HCT116 (cell line): ENCODE data around the gene GPR101. TPM values are rescaled to one million over a fixed set of nuclear protein-coding genes. Genes with fewer than 3 reads are reported as not detected.

Experiments
- ATAC-seq: fragments of 200-7000 bp; cut with Tn5 transposase; 2 replicates; pipeline ENCODE4 v1.9.1; 2020; ENCODE audit warnings: mild to moderate bottlenecking, moderate library complexity
- BruUV-seq: library from RNA; stranded (reverse); fragments of 400-500 nt; replicated peaks from 2 replicates; lab custom pipeline; 2021; lab: Mats Ljungman, UMichigan
- CTCF ChIA-PET: fragments of 300-600 bp; sonication (Branson Sonifier 250); formaldehyde crosslinking; loops from one replicate; lab custom pipeline; 2021; ENCODE audit warnings: antibody characterized with exemption; lab: Charles Lee
- POLR2A ChIA-PET: fragments of 300-600, 350-600 bp; sonication (Branson Sonifier 250); formaldehyde crosslinking; loops from one replicate; lab custom pipeline; 2021; ENCODE audit warnings: antibody characterized with exemption; lab: Charles Lee
- RAD21 ChIA-PET, 2 experiments: fragments of 300-600 bp; sonication (Branson Sonifier 250); formaldehyde crosslinking; loops; one replicate each; lab custom pipeline; 2023; ENCODE audit warnings: low total read pairs in 2 of 2; ENCODE audit not compliant: uncharacterized antibody in 2 of 2, unreplicated experiment in 2 of 2, low non-redundant PET in 1 of 2; lab: Charles Lee
- DNase-seq: peaks from one replicate; pipeline ENCODE4 v3.0.0-alpha.2; 2010; ENCODE audit warnings: low read depth, low spot score
- H2AFZ ChIP-seq: fragments of 200-600 bp; shearing (Covaris generic), sonication (generic); 2 replicates; pipeline ENCODE4 v1.6.1; 2017; ENCODE audit warnings: low read depth, mixed run types, mixed read lengths, antibody characterized with exemption, low read length; ENCODE audit not compliant: poor library complexity, severe bottlenecking
- H3K27ac ChIP-seq: 2 replicates; pipeline ENCODE4 v1.5.1; 2012; ENCODE audit warnings: low read depth, low read length
- H3K27me3 ChIP-seq: fragments of 200-600 bp; sonication (generic); 2 replicates; pipeline ENCODE4 v1.6.1; 2016; ENCODE audit warnings: mixed run types, low read length, mixed read lengths; ENCODE audit not compliant: insufficient read depth
- H3K36me3 ChIP-seq, 2 experiments: fragments of 200-500 bp in 1 of 2; fragments of 200-600 bp in 1 of 2; sonication (Bioruptor generic) in 1 of 2; sonication (generic) in 1 of 2; 2 replicates each; pipeline versions ENCODE4 v1.5.1 to v1.6.1; 2014 to 2016; ENCODE audit warnings: low read length in 2 of 2, inconsistent platforms in 1 of 2, mixed read lengths in 1 of 2, mixed run types in 1 of 2; ENCODE audit not compliant: insufficient read depth in 2 of 2, control insufficient read depth in 1 of 2
- H3K4me1 ChIP-seq, 2 experiments: fragments of 200-600 bp in 1 of 2; sonication (generic) in 1 of 2; 2 replicates each; pipeline versions ENCODE4 v1.5.1 to v1.6.1; 2012 to 2017; ENCODE audit warnings: low read length in 2 of 2, inconsistent platforms in 1 of 2, mild to moderate bottlenecking in 1 of 2, mixed read lengths in 1 of 2, mixed run types in 1 of 2, moderate library complexity in 1 of 2; ENCODE audit not compliant: insufficient read depth in 2 of 2, control insufficient read depth in 1 of 2
- H3K4me2 ChIP-seq: fragments of 200-600 bp; sonication (generic); 2 replicates; pipeline ENCODE4 v1.6.1; 2017; ENCODE audit warnings: mixed run types, low read length, mixed read lengths
- H3K4me3 ChIP-seq, 2 experiments: fragments of 200-600 bp in 1 of 2; sonication (generic) in 1 of 2; replicated peaks in 1 of 2; 2 replicates each; pipeline ENCODE4 v1.5.1; 2011 to 2016; ENCODE audit warnings: low read length in 2 of 2, control low read depth in 1 of 2, low read depth in 1 of 2, mild to moderate bottlenecking in 1 of 2, mixed read lengths in 1 of 2, mixed run types in 1 of 2
- H3K79me2 ChIP-seq: fragments of 200-600 bp; sonication (generic); 2 replicates; pipeline ENCODE4 v1.6.1; 2017; ENCODE audit warnings: mild to moderate bottlenecking, mixed run types, low read length, moderate library complexity, mixed read lengths; ENCODE audit not compliant: insufficient read depth
- H3K9ac ChIP-seq: fragments of 200-600 bp; sonication (generic); 2 replicates; pipeline ENCODE4 v1.6.1; 2016; ENCODE audit warnings: low read length, mixed read lengths
- H3K9me2 ChIP-seq: fragments of 200-600 bp; sonication (generic), shearing (Covaris generic); 2 replicates; pipeline ENCODE4 v1.6.1; 2017; ENCODE audit warnings: mixed run types, mild to moderate bottlenecking, moderate library complexity; ENCODE audit not compliant: insufficient read depth
- H3K9me3 ChIP-seq, 2 experiments: fragments of 200-500 bp in 1 of 2; fragments of 200-600 bp in 1 of 2; sonication (Bioruptor generic) in 1 of 2; sonication (generic) in 1 of 2; 2 replicates each; pipeline ENCODE4 v1.6.1; 2014 to 2017; ENCODE audit warnings: low read length in 2 of 2, mixed read lengths in 2 of 2, inconsistent platforms in 1 of 2, low read depth in 1 of 2, mild to moderate bottlenecking in 1 of 2, mixed run types in 1 of 2, moderate library complexity in 1 of 2; ENCODE audit not compliant: control insufficient read depth in 1 of 2, insufficient read depth in 1 of 2
- H4K20me1 ChIP-seq: fragments of 200-600 bp; sonication (generic), shearing (Covaris generic); 2 replicates; pipeline ENCODE4 v1.6.1; 2017; ENCODE audit warnings: mixed run types, mild to moderate bottlenecking, moderate library complexity; ENCODE audit not compliant: insufficient read depth
- CBX3 ChIP-seq: IDR thresholded peaks from 2 replicates; pipeline ENCODE4 v1.6.1; 2012; ENCODE audit warnings: low read depth
- CTCF ChIP-seq, 3 experiments: fragments of 200-600 bp in 1 of 3; sonication (generic) in 1 of 3; IDR thresholded peaks in 2 of 3; conservative IDR thresholded peaks in 1 of 3; 2 replicates each; pipeline ENCODE4 v1.5.1; 2012 to 2017; ENCODE audit warnings: low read depth in 2 of 3, low read length in 2 of 3, antibody characterized with exemption in 1 of 3, borderline replicate concordance in 1 of 3, control low read depth in 1 of 3, mild to moderate bottlenecking in 1 of 3, mixed read lengths in 1 of 3, mixed run types in 1 of 3, moderate library complexity in 1 of 3; ENCODE audit not compliant: insufficient read depth in 1 of 3
- EGR1 ChIP-seq: IDR thresholded peaks from 2 replicates; pipeline ENCODE4 v1.6.1; 2012; ENCODE audit warnings: low read depth
- EZH2 ChIP-seq: fragments of 200-600 bp; sonication (generic); IDR thresholded peaks from 2 replicates; pipeline ENCODE4 v1.6.1; 2017; ENCODE audit warnings: antibody characterized with exemption, mixed run types
- MAX ChIP-seq: IDR thresholded peaks from 2 replicates; pipeline ENCODE4 v1.6.1; 2012
- RAD21 ChIP-seq: IDR thresholded peaks from 2 replicates; pipeline ENCODE4 v1.6.1; 2012; ENCODE audit warnings: low read depth, mild to moderate bottlenecking
- SP1 ChIP-seq: IDR thresholded peaks from 2 replicates; pipeline ENCODE4 v1.6.1; 2012; ENCODE audit warnings: low read depth
- SRF ChIP-seq: IDR thresholded peaks from 2 replicates; pipeline ENCODE4 v1.6.1; 2012; ENCODE audit warnings: low read depth
- YY1 ChIP-seq: IDR thresholded peaks from 2 replicates; pipeline ENCODE4 v1.6.1; 2011; ENCODE audit warnings: low read length, low read depth, moderate library complexity, mild to moderate bottlenecking; ENCODE audit not compliant: insufficient replicate concordance; ENCODE audit errors: extremely low read depth
- ZFX ChIP-seq: fragments of 450-650 bp; IDR thresholded peaks from 2 replicates; pipeline ENCODE4 v1.6.1; 2017
- ZNF274 ChIP-seq: fragments of 200-500 bp; sonication (Bioruptor generic); IDR thresholded peaks from 2 replicates; pipeline ENCODE4 v1.6.1; 2014; ENCODE audit warnings: mild to moderate bottlenecking, low read depth, low read length, inconsistent platforms
- intact Hi-C: fragments of 100-400 bp; cut with micrococcal nuclease; formaldehyde crosslinking; loops from 2 replicates; pipeline ENCODE4 v1.10.0; 2022
- total RNA-seq: library from RNA; stranded (reverse); gene quantifications from one replicate; pipeline ENCODE4 v1.2.1, GENCODE V29; 2021; ENCODE audit not compliant: unreplicated experiment

Gene GPR101
- total RNA-seq, 1 experiment from 2014 or later = not detected

- Histone ChIP-seq H3K9me2 (no peaks in the 10 kb centered on the region), H3K4me3 (no peak overlapping the region), H3K27me3 (no peaks in the 10 kb centered on the region), H3K4me2 (no peak overlapping the region), H3K36me3 (no peaks in the 10 kb centered on the region), H3K4me1 (no peaks in the 10 kb centered on the region), H4K20me1 (no peaks in the 10 kb centered on the region), H3K9me3 (no peaks in the 10 kb centered on the region), H2AFZ (no peak overlapping the region), H3K79me2 (no peaks in the 10 kb centered on the region), H3K27ac (no peak overlapping the region), H3K9ac (no peak overlapping the region)
- TF ChIP-seq EGR1 = no peak
- no peak for TF ChIP-seq CTCF (IDR thresholded peaks at IDR 0.05 in 2 of 3, conservative IDR thresholded peaks at IDR 0.05 in 1 of 3; ENCODE audit: borderline replicate concordance in 1 of 3, insufficient read depth in 1 of 3, low read depth in 2 of 3, low read length in 2 of 3)
- BruUV-seq = no TSS peak
- ChIA-PET POLR2A (no interaction called here), RAD21 (no interaction called here), CTCF (no interaction called here)
- DNase-seq (no peak), ATAC-seq (no peak)
- intact Hi-C loops = no loop called here
These were observed 695 bp upstream of the GPR101 start for GRCh38 chrX:137034508-137034872.

GRCh38 chrX:137032841-137033773 lies 688 bp downstream of the GPR101 start:
- no peak overlapping the region for H2AFZ ChIP-seq
- no peaks in the 10 kb centered on the region for H3K27me3 ChIP-seq
- no peaks in the 10 kb centered on the region for H3K36me3 ChIP-seq
- POLR2A ChIA-PET = no interaction called here
- H3K4me3 ChIP-seq = no peak overlapping the region
- DNase-seq (no peak), ATAC-seq (no peak)
- H3K79me2 ChIP-seq = no peaks in the 10 kb centered on the region
- no peaks in the 10 kb centered on the region for H3K9me3 ChIP-seq
- CTCF ChIA-PET = no interaction called here
- H3K4me1 ChIP-seq = no peaks in the 10 kb centered on the region
- H4K20me1 ChIP-seq = no peaks in the 10 kb centered on the region
- H3K9me2 ChIP-seq = no peaks in the 10 kb centered on the region
- no peak for TF ChIP-seq MAX
- TF ChIP-seq CBX3 = no peak
- TF ChIP-seq YY1 = no peak
- TF ChIP-seq EGR1 = no peak
- TF ChIP-seq RAD21 = no peak
- TF ChIP-seq CTCF (IDR thresholded peaks at IDR 0.05 in 2 of 3, conservative IDR thresholded peaks at IDR 0.05 in 1 of 3; ENCODE audit: borderline replicate concordance in 1 of 3, insufficient read depth in 1 of 3, low read depth in 2 of 3, low read length in 2 of 3) = no peak
- no peak for TF ChIP-seq SRF
- no peak for TF ChIP-seq ZNF274
- TF ChIP-seq ZFX = no peak
- no peak for TF ChIP-seq EZH2
- TF ChIP-seq SP1 = no peak
- H3K4me2 ChIP-seq = no peak overlapping the region
- intact Hi-C loops = no loop called here
- RAD21 ChIA-PET = no interaction called here
- BruUV-seq = no TSS peak
- H3K9ac ChIP-seq = no peak overlapping the region
- H3K27ac ChIP-seq = no peak overlapping the region
